Liver (tissue), 9 donors: ENCODE results near the gene EZH1. TPM values are rescaled to one million over a fixed set of nuclear protein-coding genes. Genes with fewer than 3 reads are reported as not detected.

ENCODE experiments used
- DNase-seq: peaks from one replicate; pipeline ENCODE4 v3.0.0-alpha.2; 2017; ENCODE audit warnings: low spot score
- H3K27ac ChIP-seq, 2 donors: one replicate each; pipeline ENCODE4 v1.7.0; 2013; ENCODE audit warnings: inconsistent platforms in 2 of 2, low read length in 2 of 2, control low read depth in 1 of 2, low read depth in 1 of 2, mild to moderate bottlenecking in 1 of 2
- H3K27me3 ChIP-seq, 4 donors: one replicate each; pipeline versions ENCODE4 v1.6.1 to v1.7.0; 2013; ENCODE audit warnings: low read length in 3 of 4, inconsistent platforms in 1 of 4, mild to moderate bottlenecking in 1 of 4, moderate library complexity in 1 of 4; ENCODE audit not compliant: control insufficient read depth in 4 of 4, insufficient read depth in 4 of 4
- H3K36me3 ChIP-seq, 4 donors: one replicate each; pipeline versions ENCODE4 v1.6.1 to v1.7.0; 2013; ENCODE audit warnings: low read length in 3 of 4, mild to moderate bottlenecking in 3 of 4, low read depth in 1 of 4, moderate library complexity in 1 of 4; ENCODE audit not compliant: control insufficient read depth in 4 of 4, insufficient read depth in 3 of 4
- H3K4me1 ChIP-seq, 4 donors: one replicate each; pipeline versions ENCODE4 v1.6.1 to v1.7.0; 2013; ENCODE audit warnings: low read length in 3 of 4, mild to moderate bottlenecking in 3 of 4, moderate library complexity in 1 of 4; ENCODE audit not compliant: control insufficient read depth in 4 of 4, insufficient read depth in 4 of 4
- H3K4me3 ChIP-seq, 3 donors: one replicate each; pipeline versions ENCODE4 v1.6.1 to v1.7.0; 2013; ENCODE audit warnings: low read length in 3 of 3, control low read depth in 1 of 3, low read depth in 1 of 3, mild to moderate bottlenecking in 1 of 3
- H3K9ac ChIP-seq, 2 donors: one replicate each; pipeline ENCODE4 v1.7.0; 2013; ENCODE audit warnings: low read length in 2 of 2, mild to moderate bottlenecking in 2 of 2, moderate library complexity in 2 of 2, control low read depth in 1 of 2, low read depth in 1 of 2
- H3K9me3 ChIP-seq, 4 donors: one replicate each; pipeline versions ENCODE4 v1.6.1 to v1.7.0; 2013; ENCODE audit warnings: low read length in 3 of 4; ENCODE audit not compliant: control insufficient read depth in 4 of 4
- ATF3 ChIP-seq: IDR thresholded peaks from 2 replicates; pipeline ENCODE4 v1.6.1; 2016; ENCODE audit warnings: antibody characterized with exemption
- FOXA2 ChIP-seq: IDR thresholded peaks from 2 replicates; pipeline ENCODE4 v1.6.1; 2016; ENCODE audit warnings: antibody characterized with exemption
- GABPA ChIP-seq, 2 donors: IDR thresholded peaks in 1 of 2; conservative IDR thresholded peaks in 1 of 2; 2 replicates each; pipeline ENCODE4 v1.6.1; 2016; ENCODE audit warnings: antibody characterized with exemption in 2 of 2, mild to moderate bottlenecking in 1 of 2, moderate library complexity in 1 of 2
- HNF4A ChIP-seq, 2 donors: conservative IDR thresholded peaks; 2 replicates each; pipeline ENCODE4 v1.6.1; 2016; ENCODE audit warnings: antibody characterized with exemption in 2 of 2, mild to moderate bottlenecking in 2 of 2
- MAX ChIP-seq: IDR thresholded peaks from 2 replicates; pipeline ENCODE4 v1.6.1; 2016; ENCODE audit warnings: antibody characterized with exemption
- RAD21 ChIP-seq, 2 donors: IDR thresholded peaks; 2 replicates each; pipeline ENCODE4 v1.6.1; 2016; ENCODE audit warnings: antibody characterized with exemption in 2 of 2, mild to moderate bottlenecking in 2 of 2
- RXRA ChIP-seq, 2 donors: IDR thresholded peaks; 2 replicates each; pipeline ENCODE4 v1.6.1; 2017 to 2018; ENCODE audit warnings: antibody characterized with exemption in 2 of 2, mild to moderate bottlenecking in 1 of 2
- SP1 ChIP-seq: IDR thresholded peaks from 2 replicates; pipeline ENCODE4 v1.6.1; 2018; ENCODE audit warnings: antibody characterized with exemption, mild to moderate bottlenecking
- TAF1 ChIP-seq: conservative IDR thresholded peaks from 2 replicates; pipeline ENCODE4 v1.6.1; 2016; ENCODE audit warnings: antibody characterized with exemption, mild to moderate bottlenecking
- YY1 ChIP-seq: IDR thresholded peaks from 2 replicates; pipeline ENCODE4 v1.6.1; 2016; ENCODE audit warnings: antibody characterized with exemption, mild to moderate bottlenecking
- WGBS: extraction: QIAGEN DNeasy Blood & Tissue Kit; methylation state at CpG from one replicate; pipeline ENCODE4 v1.1.7; 2013; 5-methylcytosine and 5-hydroxymethylcytosine counted together
- polyA plus RNA-seq, 2 donors: library from polyadenylated mRNA; stranded (reverse) in 1 of 2; unstranded in 1 of 2; fragments of 200-250 nt in 1 of 2; fragments of >200 nt in 1 of 2; fragmentation: Nextera tagmentation in 1 of 2; extraction: Ambion mirVana in 1 of 2; gene quantifications; one replicate each; pipeline versions ENCODE4 v1.2.1 to v1.2.3, GENCODE V29; 2013 to 2015
- total RNA-seq, 2 donors: library from RNA; depleted of rRNA; stranded (reverse); fragments of >200 nt; gene quantifications; one replicate each; pipeline ENCODE4 v1.2.3, GENCODE V29; 2014
- TF ChIP-seq, protein P1 (sequence below): IDR thresholded peaks from 2 replicates; pipeline ENCODE4 v1.6.1; 2016; ENCODE audit warnings: antibody characterized with exemption
- TF ChIP-seq, protein P2 (sequence below): fragments of 150-350 bp; IDR thresholded peaks from 2 replicates; pipeline ENCODE4 v1.5.1; 2017; ENCODE audit warnings: improper control_type of control experiment, low read depth, low read length; ENCODE audit not compliant: missing input control
- TF ChIP-seq, protein P3 (sequence below): IDR thresholded peaks from 2 replicates; pipeline ENCODE4 v1.6.1; 2016; ENCODE audit warnings: antibody characterized with exemption, mild to moderate bottlenecking
- donor health status: healthy.
- donor health status: healthy.
- donor health status: healthy.
- donor health status: healthy.
- donor health status: healthy.

Gene EZH1
- total and polyA plus RNA-seq, 4 donors, result 4.3 to 18.3 (median 10.9) TPM

DNA sequence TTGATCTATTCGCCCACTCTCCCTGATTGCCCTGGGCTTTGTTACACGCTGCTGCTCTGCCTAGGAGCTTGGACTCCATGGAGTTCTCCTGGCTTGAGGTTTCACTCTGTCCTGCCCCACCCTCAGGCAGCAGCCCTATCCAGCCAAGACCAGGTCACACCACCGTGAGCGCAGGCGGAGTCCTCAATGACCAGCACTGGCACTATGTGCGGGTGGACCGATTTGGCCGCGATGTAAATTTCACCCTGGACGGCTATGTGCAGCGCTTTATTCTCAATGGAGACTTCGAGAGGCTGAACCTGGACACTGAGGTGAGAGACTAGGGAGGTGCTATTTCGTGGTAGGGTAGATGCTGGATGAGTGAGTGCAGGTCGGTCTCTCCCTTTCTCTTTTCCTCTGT is 59.0 kb downstream of the EZH1 start:
- H3K4me3 ChIP-seq, result no peak overlapping the region
- H3K27me3 ChIP-seq, result peaks cover 0 to 11% (median 0%) of the 10 kb centered on the region in 4 donors
- TF ChIP-seq TAF1, result no peak
- no peak for TF ChIP-seq SP1
- TF ChIP-seq, protein P1, sequence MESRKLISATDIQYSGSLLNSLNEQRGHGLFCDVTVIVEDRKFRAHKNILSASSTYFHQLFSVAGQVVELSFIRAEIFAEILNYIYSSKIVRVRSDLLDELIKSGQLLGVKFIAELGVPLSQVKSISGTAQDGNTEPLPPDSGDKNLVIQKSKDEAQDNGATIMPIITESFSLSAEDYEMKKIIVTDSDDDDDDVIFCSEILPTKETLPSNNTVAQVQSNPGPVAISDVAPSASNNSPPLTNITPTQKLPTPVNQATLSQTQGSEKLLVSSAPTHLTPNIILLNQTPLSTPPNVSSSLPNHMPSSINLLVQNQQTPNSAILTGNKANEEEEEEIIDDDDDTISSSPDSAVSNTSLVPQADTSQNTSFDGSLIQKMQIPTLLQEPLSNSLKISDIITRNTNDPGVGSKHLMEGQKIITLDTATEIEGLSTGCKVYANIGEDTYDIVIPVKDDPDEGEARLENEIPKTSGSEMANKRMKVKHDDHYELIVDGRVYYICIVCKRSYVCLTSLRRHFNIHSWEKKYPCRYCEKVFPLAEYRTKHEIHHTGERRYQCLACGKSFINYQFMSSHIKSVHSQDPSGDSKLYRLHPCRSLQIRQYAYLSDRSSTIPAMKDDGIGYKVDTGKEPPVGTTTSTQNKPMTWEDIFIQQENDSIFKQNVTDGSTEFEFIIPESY, result no peak
- TF ChIP-seq RAD21 (IDR thresholded peaks at IDR 0.05), result no peak
- 47% methylated on average over 14 of the region's 14 CpGs for WGBS
- H3K27ac ChIP-seq, result no peak overlapping the region
- DNase-seq, result no peak
- H3K4me1 ChIP-seq, result peaks cover 8 to 24% (median 14%) of the 10 kb centered on the region in 4 donors
- H3K9me3 ChIP-seq, result no peaks in the 10 kb centered on the region
- H3K9ac ChIP-seq, result no peak overlapping the region
- no peaks in the 10 kb centered on the region for H3K36me3 ChIP-seq

GRCh38 chr17:42684929-42685556 is 59.8 kb downstream of the EZH1 start:
- WGBS, result 39% methylated on average over 50 of the region's 50 CpGs
- TF ChIP-seq MAX (no peak), ATF3 (no peak), FOXA2 (no peak), RXRA (IDR thresholded peaks at IDR 0.05) (no peak)
- Histone ChIP-seq H3K27ac (no peak overlapping the region), H3K4me3 (no peak overlapping the region), H3K4me1 (peaks cover 9 to 28% (median 16%) of the 10 kb centered on the region in 4 donors), H3K9ac (no peak overlapping the region), H3K9me3 (no peaks in the 10 kb centered on the region), H3K27me3 (peaks cover 0 to 11% (median 0%) of the 10 kb centered on the region in 4 donors), H3K36me3 (no peaks in the 10 kb centered on the region)
- DNase-seq, result no peak

- Histone ChIP-seq H3K4me3 (peak overlapping the region in 1 of 3 donors; percentile 5), H3K27ac (peak overlapping the region in 1 of 2 donors; percentile 38), H3K9ac (no peak overlapping the region), H3K4me1 (peaks cover 14 to 42% (median 26%) of the 10 kb centered on the region in 4 donors), H3K36me3 (no peaks in the 10 kb centered on the region), H3K27me3 (peaks cover 0 to 11% (median 0%) of the 10 kb centered on the region in 4 donors), H3K9me3 (no peaks in the 10 kb centered on the region)
- no peak for DNase-seq
- 18% methylated on average over 25 of the region's 25 CpGs for WGBS
- TF ChIP-seq RAD21 (IDR thresholded peaks at IDR 0.05) (no peak), HNF4A (conservative IDR thresholded peaks at IDR 0.05) (no peak), ATF3 (no peak), TAF1 (no peak), MAX (no peak), RXRA (IDR thresholded peaks at IDR 0.05) (no peak), FOXA2 (no peak), YY1 (no peak), SP1 (no peak), GABPA (IDR thresholded peaks at IDR 0.05 in 1 of 2, conservative IDR thresholded peaks at IDR 0.05 in 1 of 2) (no peak)
- TF ChIP-seq, protein P2, sequence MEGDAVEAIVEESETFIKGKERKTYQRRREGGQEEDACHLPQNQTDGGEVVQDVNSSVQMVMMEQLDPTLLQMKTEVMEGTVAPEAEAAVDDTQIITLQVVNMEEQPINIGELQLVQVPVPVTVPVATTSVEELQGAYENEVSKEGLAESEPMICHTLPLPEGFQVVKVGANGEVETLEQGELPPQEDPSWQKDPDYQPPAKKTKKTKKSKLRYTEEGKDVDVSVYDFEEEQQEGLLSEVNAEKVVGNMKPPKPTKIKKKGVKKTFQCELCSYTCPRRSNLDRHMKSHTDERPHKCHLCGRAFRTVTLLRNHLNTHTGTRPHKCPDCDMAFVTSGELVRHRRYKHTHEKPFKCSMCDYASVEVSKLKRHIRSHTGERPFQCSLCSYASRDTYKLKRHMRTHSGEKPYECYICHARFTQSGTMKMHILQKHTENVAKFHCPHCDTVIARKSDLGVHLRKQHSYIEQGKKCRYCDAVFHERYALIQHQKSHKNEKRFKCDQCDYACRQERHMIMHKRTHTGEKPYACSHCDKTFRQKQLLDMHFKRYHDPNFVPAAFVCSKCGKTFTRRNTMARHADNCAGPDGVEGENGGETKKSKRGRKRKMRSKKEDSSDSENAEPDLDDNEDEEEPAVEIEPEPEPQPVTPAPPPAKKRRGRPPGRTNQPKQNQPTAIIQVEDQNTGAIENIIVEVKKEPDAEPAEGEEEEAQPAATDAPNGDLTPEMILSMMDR, result no peak
- TF ChIP-seq, protein P1, result no peak
- TF ChIP-seq, protein P3, sequence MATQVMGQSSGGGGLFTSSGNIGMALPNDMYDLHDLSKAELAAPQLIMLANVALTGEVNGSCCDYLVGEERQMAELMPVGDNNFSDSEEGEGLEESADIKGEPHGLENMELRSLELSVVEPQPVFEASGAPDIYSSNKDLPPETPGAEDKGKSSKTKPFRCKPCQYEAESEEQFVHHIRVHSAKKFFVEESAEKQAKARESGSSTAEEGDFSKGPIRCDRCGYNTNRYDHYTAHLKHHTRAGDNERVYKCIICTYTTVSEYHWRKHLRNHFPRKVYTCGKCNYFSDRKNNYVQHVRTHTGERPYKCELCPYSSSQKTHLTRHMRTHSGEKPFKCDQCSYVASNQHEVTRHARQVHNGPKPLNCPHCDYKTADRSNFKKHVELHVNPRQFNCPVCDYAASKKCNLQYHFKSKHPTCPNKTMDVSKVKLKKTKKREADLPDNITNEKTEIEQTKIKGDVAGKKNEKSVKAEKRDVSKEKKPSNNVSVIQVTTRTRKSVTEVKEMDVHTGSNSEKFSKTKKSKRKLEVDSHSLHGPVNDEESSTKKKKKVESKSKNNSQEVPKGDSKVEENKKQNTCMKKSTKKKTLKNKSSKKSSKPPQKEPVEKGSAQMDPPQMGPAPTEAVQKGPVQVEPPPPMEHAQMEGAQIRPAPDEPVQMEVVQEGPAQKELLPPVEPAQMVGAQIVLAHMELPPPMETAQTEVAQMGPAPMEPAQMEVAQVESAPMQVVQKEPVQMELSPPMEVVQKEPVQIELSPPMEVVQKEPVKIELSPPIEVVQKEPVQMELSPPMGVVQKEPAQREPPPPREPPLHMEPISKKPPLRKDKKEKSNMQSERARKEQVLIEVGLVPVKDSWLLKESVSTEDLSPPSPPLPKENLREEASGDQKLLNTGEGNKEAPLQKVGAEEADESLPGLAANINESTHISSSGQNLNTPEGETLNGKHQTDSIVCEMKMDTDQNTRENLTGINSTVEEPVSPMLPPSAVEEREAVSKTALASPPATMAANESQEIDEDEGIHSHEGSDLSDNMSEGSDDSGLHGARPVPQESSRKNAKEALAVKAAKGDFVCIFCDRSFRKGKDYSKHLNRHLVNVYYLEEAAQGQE, result no peak
Measured at GRCh38 chr17:42683407-42684034, 61.3 kb downstream of the EZH1 start.
